22Rv1 (cell line): ENCODE data around the gene SORCS2.

Experiments used
- H3K27ac ChIP-seq: fragments of 450-650 bp; 2 replicates; pipeline ENCODE4 v1.5.1; 2017
- ZFX ChIP-seq: fragments of 450-650 bp; IDR thresholded peaks from 2 replicates; pipeline ENCODE4 v1.6.1; 2017; ENCODE audit warnings: antibody characterized with exemption, borderline replicate concordance
- TF ChIP-seq, protein P1 (sequence below): fragments of 450-650 bp; IDR thresholded peaks from 2 replicates; pipeline ENCODE4 v1.5.1; 2017; ENCODE audit warnings: mild to moderate bottlenecking

Gene SORCS2

GRCh38 chr4:7705062-7705461, 512.7 kb downstream of the SORCS2 start:
- TF ChIP-seq, protein P1, sequence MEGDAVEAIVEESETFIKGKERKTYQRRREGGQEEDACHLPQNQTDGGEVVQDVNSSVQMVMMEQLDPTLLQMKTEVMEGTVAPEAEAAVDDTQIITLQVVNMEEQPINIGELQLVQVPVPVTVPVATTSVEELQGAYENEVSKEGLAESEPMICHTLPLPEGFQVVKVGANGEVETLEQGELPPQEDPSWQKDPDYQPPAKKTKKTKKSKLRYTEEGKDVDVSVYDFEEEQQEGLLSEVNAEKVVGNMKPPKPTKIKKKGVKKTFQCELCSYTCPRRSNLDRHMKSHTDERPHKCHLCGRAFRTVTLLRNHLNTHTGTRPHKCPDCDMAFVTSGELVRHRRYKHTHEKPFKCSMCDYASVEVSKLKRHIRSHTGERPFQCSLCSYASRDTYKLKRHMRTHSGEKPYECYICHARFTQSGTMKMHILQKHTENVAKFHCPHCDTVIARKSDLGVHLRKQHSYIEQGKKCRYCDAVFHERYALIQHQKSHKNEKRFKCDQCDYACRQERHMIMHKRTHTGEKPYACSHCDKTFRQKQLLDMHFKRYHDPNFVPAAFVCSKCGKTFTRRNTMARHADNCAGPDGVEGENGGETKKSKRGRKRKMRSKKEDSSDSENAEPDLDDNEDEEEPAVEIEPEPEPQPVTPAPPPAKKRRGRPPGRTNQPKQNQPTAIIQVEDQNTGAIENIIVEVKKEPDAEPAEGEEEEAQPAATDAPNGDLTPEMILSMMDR, result no peak
- no peak for TF ChIP-seq ZFX

DNA sequence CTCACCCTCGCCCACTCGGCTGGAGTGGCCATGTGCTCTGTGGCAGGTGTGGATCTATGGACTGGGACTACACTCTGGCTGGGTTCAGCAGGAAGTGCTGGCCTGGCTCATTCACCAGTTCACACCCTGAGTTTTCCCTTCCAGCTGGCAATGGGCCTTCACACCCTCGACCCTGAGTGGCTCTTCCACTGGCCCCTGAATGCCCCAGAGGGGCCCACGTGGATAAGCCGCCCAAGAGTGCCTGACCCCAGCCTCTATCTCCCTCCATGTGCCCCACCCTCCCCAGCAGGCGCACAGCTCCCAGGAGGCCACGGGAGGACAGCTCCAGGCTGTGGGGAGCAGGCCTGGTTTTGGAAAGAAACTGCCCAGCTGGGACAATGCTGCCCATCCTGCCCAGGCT, 513.3 kb downstream of the SORCS2 start:
- no peak overlapping the region for H3K27ac ChIP-seq

More at GRCh38 chr4:7705062-7705461, 512.7 kb downstream of the SORCS2 start:
- no peak overlapping the region for H3K27ac ChIP-seq

GRCh38 chr4:7708238-7708637, 515.9 kb downstream of the SORCS2 start:
- TF ChIP-seq ZFX, result no peak
- TF ChIP-seq, protein P1, result no peak
- H3K27ac ChIP-seq, result no peak overlapping the region

More for the DNA sequence above, 513.3 kb downstream of the SORCS2 start:
- TF ChIP-seq, protein P1, result no peak
- TF ChIP-seq ZFX, result no peak

DNA sequence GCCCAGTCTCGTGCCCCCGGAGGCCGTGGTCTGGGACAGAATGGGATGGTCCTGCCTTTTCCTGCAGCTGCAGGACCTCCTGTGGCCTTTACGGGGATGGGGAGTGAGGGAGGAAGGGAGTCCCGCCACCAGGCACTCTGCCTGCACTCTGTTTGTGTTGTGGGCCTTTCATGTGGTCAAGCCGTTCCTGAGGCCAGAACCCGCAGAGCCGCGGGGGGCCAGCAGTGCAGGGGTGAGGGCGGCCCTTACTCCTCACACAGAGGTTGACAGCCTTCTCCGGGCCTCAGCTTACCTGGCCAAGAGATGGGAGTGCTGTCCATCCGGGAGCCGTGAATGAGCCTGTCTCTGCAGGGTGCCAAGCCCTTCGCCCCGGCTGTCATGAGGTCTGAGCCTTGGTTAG, 516.6 kb downstream of the SORCS2 start:
- TF ChIP-seq, protein P1, result no peak
- no peak for TF ChIP-seq ZFX
- H3K27ac ChIP-seq, result no peak overlapping the region

- no peak for TF ChIP-seq ZFX
- TF ChIP-seq, protein P1, result no peak
- no peak overlapping the region for H3K27ac ChIP-seq
Observed at GRCh38 chr4:7709431-7709830, 517.1 kb downstream of the SORCS2 start.

- no peak for TF ChIP-seq ZFX
- TF ChIP-seq, protein P1, result no peak
Observed at GRCh38 chr4:7710126-7710525, 517.8 kb downstream of the SORCS2 start.

DNA sequence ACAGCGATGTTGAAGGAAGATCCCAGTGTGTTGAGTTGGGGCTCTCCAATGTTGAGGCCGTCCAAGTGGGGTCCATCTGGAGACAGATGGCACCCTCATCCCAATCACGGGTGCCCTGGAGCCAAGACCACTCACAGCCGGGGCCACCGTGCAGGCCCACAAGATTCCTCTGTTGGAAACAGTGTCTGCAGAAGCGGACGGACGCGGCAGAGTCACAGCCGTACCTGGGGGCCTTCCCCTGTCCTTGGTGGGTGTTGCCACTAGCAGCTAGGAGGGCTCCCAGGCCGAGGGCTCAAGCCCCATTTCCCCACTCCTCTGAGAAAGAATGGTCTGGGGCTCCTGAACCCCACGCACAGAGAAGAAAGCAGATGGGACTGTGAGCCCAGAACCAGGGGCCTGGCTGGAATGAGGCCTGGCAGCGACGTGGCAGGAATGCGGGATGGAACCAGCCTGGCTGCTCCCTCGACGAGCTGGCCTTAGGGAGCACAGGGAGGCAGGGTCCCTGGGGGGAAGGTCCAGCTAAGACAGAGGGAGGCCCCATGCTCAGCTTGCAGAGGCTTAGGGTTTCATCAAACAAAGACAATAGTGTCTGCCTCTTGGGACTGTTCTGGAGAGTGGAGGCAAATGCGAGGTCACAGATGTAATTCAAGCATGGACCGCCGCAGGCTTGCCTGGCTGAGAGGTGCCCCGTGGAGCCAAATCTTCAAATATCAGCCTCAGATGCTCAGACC, 518.4 kb downstream of the SORCS2 start:
- TF ChIP-seq, protein P1, result no peak
- no peak for TF ChIP-seq ZFX
- H3K27ac ChIP-seq, result no peak overlapping the region

More at GRCh38 chr4:7710126-7710525, 517.8 kb downstream of the SORCS2 start:
- H3K27ac ChIP-seq, result no peak overlapping the region
